ENCODE measurements around the gene S100A6.
"Not testable (repeated sequence)": the region's sequence is repeated elsewhere in the genome, so short reads cannot be mapped to it uniquely, and the experiment has no call there.

Gene S100A6

GRCh38 chr1:153563483-153563901, 27.7 kb upstream of the S100A6 start:
- DNase-seq: peak; percentile 61

- not testable (repeated sequence) for DNase-seq
Measured at GRCh38 chr1:153562021-153562420, 26.2 kb upstream of the S100A6 start.

- DNase-seq: no peak
Measured at GRCh38 chr1:153561466-153561985, 25.7 kb upstream of the S100A6 start.

DNA sequence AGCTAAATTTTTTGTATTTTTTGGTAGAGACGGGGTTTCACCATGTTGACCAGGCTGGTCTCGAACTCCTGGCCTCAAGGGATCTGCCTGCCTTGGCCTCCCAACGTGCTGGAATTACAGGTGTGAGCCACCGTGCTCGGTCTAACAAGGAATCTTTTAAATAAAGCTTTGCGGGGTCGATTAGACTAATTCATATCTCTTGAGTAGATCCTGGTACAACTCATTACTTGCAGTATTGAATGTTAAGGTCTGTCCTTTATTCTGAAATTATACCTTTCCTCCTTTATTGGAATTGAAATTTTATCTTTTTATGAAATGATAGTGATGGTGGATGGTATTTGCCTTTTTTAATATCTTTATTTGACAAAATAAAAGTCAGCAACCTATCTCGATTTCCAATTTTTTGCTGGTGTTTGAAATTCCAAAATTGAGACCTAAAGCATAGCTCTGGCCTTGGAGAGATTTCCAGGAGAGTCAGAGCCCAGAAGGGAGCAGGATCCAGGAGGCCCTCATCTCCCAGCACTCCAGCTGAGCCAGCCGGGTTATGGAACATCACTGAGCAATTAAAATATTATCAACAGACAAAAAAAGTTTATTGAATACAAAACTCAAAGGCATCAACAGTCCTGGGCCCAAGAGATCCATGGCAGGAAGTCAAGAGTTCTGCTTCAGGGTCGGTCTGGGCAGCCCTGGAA, 25.1 kb upstream of the S100A6 start:
- no peak for DNase-seq

DNA sequence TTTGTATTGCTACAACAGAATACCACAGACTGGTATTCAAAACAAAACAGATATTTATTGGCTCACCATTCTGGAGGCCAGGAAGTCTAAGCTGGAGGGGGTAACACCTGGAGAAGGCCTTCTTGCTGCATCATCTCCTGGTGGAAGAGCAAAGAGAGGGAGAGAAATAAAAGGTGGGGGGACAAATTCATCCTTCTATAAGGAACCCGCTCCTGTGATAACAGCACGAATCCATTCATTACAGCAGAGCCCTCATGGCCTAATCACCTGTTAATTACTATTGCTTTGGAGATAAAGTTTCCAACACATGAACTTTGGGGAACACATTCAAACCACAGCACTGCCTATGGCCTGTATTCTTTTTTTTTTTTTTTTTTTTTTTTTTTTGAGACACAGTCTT, 24.4 kb upstream of the S100A6 start:
- DNase-seq: no peak

GRCh38 chr1:153557877-153558276, 22.1 kb upstream of the S100A6 start:
- DNase-seq: no peak

DNA sequence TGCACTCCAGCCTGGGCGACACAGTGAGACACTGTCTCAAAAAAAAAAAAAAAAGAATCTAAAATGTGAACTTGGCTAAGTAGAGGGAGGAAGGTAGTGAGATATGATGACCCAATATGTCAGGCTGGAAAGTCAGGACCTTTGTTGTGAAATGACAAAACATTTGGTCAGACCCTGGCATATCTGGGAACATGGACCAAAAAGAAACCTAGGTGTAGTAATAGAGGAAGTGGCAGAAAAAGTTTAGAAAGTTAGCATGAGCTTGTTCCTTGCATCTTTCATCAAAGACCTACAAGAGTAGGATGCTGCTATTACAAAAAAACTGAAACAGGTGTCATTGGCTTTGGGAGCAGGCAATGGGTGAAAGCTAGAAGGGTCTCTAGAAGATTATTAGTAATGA, 20.6 kb upstream of the S100A6 start:
- no peak for DNase-seq

GRCh38 chr1:153553830-153554541, 18.2 kb upstream of the S100A6 start:
- peak; percentile 24 for DNase-seq

- DNase-seq: no peak
Measured at GRCh38 chr1:153553096-153553495, 17.3 kb upstream of the S100A6 start.

DNA sequence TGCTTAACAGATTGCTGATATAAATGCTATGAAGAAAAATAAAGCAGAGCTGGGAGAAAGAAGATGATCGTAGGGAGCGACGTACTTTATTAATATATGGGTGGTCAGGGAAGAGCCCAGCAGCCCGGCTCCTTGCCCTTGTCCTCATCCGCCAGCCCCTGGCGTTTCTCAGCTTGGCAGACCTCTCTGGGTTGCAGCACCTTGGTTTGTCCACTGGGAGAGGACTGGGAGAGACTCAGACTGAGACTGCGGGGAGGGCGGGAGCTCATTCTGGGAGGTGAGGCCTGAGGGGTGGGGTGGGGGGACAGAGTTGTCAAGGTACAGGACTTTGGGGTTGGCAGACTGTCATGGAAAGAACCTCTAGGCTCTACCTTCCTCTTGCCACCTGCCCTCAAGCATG, 16.5 kb upstream of the S100A6 start:
- no peak for DNase-seq

GRCh38 chr1:153550827-153551500, 15.2 kb upstream of the S100A6 start:
- DNase-seq: no peak

DNA sequence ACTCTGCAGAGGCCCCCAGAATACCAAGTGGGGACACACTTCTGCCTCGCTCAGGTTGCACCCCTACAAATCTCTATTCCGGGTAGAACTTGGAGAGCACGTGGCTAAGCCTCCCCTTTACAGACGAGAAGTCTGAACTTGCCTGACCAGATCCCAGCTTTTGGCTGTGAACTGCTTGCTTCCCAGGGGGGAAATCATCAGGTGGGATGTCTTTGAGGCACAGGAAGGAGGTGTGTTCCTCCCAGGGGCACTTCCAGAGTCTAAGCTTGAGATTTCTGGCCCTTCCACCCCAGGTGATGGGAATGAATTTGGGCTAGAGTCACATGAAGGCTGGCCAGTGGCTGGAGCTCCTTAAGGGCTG, 14.6 kb upstream of the S100A6 start:
- no peak for DNase-seq

DNA sequence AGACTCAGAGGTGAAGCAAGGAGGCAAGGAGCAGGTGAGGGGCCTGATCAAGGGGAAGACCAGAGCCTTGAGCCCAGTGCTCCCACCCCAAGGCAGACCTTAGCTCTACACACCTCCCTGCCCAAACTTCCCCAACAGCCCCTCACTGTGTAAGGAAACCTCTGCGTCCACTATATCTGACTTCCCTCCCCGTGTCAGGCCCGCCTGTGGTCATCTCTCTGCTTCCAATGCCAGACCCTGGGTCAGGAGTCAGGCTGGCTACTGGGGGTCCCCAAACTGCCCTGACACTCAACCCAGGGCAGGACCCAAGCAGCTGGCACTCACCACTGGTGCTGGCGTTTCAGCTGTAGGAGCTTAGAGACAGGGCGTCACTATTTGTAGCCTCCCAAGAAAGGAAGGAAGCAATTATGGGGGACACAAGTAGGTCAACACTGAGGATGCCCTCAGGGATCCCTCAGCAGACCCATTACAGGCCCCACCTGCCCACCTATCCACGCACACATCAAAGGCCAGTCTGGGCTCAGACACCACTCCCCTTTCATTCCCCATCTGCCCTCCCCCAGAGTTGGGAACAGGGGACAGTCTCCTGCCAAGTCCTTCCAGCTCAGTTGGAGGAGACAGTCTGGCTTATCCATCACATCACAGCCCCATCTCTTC, 14.1 kb upstream of the S100A6 start:
- no peak for DNase-seq

DNA sequence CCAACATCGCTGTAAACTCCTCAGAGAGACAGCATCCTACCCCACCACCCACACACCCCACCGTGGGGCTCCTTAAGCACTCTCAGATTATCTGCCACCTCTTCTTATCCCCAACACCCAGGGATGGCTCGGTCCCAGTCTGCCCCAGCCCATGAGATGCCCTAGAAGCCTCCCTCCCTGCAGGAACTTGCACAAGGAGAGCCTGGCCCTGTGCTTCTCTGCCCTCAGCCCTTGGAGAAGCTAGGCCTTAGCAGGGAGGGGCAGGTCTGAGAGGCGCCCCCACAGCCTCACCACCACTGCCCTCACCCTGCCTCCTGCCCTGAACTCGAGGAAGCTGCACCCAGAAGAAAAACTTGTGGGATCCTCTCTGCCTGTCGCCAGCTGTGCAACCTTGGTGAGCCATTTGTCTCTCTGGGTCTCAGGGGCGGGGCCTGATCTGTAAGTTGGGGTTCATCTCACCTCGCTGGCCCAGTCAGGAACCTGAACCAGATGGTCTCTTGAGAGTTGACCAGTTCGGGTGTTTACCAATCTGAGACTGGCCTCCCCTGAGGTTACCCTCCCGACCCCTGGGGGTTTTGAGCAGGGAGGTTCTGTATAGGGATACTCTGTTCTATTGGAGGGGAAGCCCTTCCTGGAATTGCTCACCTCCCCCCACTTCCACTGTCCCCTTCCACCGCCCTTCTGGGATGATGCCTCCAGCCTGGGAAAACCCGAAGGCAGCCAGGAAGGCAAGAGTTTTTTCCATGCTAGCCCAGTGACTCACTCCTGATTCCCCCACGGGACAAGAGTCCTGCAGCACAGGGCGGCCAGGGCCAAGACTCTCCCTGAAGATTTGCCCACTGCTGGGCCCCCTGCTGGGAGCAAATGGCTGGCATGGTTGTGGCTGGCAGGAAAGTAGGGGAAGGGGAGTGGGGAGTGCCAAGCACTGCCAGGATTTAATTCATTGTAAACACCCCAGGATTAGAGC, 13.2 kb upstream of the S100A6 start, which contains the start of gene S100A3:
Gene S100A3, minus strand, starts transcription at position 537 of the 967 bp plus-strand sequence. CDS start 773 bp downstream, outside the sequence.
- DNase-seq: no peak

DNA sequence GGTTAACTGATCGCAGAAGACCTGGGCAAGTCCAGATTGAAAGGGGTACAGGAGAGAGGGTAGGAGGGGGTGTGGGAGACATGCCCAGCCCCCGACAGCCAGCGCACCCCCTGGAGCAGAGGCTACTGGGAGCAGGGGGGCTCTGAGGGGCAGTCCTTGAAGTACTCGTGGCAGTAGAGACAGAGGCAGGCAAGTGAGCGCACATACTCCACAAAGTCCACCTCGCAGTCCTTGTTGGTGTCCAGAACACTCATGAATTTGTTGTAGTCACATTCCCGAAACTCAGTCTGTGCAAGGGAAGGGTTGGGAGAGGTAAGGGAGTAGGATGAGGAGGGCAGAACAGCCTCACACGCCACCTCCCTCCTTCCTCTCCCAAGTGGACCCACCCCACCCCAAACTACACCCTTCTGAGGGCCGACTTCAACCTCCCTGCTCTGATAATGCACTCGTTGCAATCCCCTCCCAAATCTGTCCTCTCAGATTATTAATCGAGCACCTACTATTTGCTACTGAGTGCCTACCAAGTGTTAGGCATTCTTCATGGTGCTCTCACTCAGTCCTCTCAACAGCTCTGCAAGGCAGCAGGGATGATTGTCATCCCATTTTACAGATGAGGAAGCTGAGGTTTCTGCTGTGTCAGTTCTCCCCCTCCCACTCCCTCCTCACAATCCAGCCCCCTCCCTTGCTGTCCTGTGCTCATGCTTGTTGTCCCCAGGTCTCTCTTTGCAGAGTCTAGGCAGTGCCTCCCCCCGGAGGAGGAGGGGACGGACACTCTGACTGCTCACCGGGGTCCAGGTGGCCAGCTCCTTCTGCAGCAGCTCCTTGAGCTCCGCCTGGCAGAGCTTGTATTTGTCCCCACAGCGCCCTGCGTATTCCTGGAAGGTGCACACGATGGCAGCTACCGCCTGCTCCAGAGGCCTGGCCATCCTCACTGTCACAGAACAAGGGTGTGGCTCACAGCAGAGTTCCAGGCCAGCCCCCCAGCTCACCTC, 12.1 kb upstream of the S100A6 start:
- DNase-seq: no peak

GRCh38 chr1:153546796-153547559, 11.2 kb upstream of the S100A6 start:
- peak; percentile 48 for DNase-seq

- no peak for DNase-seq
Measured at GRCh38 chr1:153546371-153546770, 10.6 kb upstream of the S100A6 start.

GRCh38 chr1:153545067-153546055, 9.6 kb upstream of the S100A6 start, which contains the start of gene S100A4:
Gene S100A4 (minus strand): TSS chr1:153545806. CDS start chr1:153544794, 1,012 bp downstream.
- peak; percentile 99 for DNase-seq
